HG03378 (cell line): ENCODE results near the gene IL10.
A peak's percentile ranks its signal among the peaks of the same experiment; 100 is the strongest.
"Not testable (repeated sequence)": the region's sequence is repeated elsewhere in the genome, so short reads cannot be mapped to it uniquely, and the experiment has no call there.

Source experiments
- ATAC-seq: cut with Tn5 transposase; IDR thresholded peaks from one replicate; pipeline ENCODE4 v1.9.1; 2021; ENCODE audit warnings: mild to moderate bottlenecking, moderate library complexity; ENCODE audit not compliant: unreplicated experiment

Gene IL10

DNA sequence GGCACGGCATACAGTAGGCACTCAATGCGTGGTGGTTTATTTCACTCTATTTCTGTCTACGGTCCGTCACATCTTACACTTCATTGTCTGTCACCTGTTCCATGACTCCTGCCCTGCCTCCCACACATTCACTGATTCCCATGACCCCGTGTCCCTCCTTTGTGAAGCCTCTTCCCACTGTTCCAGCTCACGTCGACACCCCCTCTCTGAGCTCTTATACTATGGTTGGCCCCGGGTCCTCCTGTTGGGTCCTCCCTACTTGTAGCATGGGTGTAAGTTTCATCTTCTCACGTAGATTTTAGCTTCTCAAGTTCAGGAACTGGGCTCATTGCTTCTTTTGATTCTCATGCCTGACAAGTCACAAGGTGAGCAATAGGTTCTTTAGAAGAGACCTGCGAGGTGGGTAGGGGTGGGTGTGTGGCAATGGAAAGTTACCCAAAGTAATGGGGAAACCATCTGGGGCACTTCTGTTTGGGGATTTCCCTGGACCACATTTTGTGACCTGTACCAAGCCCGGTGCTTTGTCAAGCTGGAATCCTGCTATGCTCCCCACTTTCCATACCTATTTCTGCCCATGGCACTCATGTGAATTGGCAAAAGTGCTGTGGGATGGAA is 22.1 kb upstream of the IL10 start:
- no peak for ATAC-seq

DNA sequence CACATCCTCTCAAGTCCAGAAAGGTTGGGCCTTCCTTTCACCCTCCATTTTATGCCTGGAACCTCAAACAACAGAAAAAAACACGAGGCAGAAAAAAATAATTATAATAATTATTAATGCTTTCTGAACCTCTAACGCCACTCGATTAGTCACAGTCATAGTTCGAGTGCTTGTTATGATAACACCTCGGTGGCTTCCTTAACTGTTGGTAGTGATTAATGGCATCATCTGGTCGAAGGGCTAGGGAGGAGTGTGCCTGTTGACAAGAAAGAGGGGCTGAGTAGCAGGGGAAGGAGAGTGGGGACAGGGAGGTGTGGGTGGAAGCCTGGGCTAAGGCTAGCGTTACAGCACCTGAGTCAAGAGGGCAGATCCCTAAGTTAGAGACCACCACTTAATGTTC is 21.3 kb upstream of the IL10 start:
- ATAC-seq = no peak

DNA sequence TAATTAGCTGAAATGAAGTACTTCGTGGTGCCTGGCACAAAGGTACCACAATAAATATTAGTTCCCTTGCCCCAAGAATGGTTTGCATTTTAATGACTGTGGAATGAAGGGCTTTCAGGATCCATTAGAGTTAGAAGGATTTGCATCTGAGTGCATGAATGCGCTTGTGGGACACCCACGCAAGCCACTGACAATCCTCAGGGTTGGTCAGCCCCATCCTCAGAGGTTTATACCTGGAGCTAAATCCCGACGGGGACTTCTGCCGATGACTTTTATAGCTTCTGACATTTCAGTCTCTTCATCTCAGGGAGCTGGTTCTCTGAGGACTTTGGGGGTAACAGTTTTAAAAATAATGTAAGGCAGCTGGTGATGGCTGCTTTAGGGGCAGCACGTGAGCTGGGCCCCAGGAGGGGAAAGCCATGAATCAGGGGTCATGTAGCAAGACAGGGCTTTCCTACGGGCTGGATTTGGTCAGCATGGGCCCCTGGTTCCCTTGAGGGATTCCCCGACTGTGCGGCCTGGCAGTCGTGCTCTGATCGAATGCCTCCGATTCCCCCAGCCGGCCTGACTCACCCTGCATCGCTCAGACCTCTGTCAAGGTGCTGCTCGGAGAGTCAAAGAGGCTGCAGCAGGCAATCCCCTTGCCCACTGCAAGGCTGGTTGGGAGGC is 20.8 kb upstream of the IL10 start:
- peak; percentile 31 for ATAC-seq

- peak; percentile 33 for ATAC-seq
These were observed 18.4 kb upstream of the IL10 start for GRCh38 chr1:206790502-206791250.

GRCh38 chr1:206788487-206789050 is 16.3 kb upstream of the IL10 start:
- ATAC-seq = no peak

DNA sequence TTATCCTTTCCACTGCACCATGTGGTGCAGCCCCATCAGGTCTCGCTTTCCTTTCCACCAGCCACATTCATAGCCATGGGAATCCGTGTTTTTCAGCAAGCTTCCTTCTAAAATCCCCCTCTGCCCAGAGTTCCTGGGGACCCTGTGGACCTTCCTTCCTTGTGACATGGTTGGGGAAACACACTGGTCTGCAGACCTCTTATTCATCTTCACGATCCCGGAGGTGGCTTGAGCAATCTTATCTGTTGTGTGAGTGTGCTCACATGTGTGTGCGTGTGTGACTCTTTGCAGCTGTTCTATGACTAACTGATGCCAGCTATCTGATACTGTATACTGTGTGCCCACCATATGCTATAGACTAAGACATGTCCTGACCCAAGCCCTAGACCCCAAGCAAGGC is 15.6 kb upstream of the IL10 start:
- ATAC-seq = no peak

DNA sequence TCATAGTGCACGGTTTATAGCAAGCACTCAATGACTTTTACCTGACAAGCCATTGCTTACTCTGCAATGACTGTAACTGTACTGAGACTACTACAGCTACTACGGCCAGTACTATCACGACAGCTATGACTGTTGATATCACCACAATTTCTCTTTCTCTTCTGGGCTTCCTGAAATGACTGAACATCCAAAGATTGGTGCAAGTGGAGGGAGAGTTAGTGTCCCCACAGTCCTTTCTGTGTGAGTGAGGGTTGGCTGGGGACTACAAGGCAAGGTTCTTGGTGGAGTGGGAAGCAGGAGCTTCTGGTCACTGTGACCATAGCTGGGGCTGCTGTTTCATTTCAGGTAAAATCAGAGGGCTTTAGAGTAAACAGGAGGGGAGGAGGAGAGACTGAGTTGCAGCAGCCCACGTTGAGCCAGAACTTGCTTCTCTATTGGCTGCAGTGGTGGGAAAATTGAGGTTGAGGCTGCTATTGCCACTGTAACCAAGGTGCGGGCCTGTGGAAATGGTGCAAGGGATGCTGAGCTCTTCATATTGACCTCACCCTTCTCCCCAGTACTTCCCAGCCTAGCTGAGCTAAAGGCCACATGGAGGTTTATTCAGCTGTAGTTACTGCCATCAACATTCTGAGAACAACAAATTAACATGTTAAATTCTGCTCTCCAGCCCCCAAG is 14.1 kb upstream of the IL10 start:
- no peak for ATAC-seq

- ATAC-seq = no peak
These were observed 13.0 kb upstream of the IL10 start for GRCh38 chr1:206785182-206785765.

GRCh38 chr1:206784471-206784903 is 12.2 kb upstream of the IL10 start:
- peak; percentile 50 for ATAC-seq

- ATAC-seq = no peak
These were observed 11.2 kb upstream of the IL10 start for GRCh38 chr1:206783506-206783905.

- peak; percentile 62 for ATAC-seq
These were observed 10.2 kb upstream of the IL10 start for GRCh38 chr1:206782448-206782847.

DNA sequence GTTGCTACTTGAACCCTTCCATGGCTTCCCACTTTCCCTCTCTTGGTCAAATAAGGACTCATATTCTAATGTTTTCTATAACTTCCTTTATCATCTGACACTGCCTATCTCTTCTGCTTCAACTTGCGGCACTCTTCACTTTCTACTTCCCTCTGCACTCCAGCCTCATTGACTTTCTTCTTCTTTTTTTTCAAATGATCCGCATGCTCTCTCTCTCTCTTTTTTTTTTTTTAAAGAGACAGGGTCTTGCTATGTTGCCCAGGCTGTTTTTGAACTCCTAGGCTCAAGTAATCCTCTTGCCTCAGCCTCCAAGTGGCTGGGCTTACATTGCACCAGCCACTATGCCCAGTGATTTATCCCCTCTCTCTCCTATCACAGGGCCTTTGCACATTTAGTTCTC is 7.3 kb upstream of the IL10 start:
- ATAC-seq = no peak

DNA sequence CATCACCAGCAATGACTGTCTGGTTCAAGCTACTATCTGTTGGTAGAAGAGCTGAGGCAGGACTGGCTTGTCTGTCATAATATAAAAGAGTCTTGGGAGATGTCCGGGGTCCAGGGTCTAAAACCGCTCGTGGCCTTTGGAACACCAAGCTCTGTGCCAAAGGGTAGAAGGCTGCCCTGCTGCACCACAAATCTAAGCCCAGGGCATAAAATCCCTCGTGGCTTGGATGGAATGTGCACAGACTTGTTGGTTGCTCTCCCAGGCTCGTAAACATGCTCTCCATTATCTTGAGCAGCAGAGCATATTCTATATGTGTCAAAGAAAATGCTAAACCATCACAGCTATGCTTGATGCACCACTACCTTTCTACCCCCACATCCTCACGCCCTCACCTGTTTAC is 6.6 kb upstream of the IL10 start:
- not testable (repeated sequence) for ATAC-seq

GRCh38 chr1:206778031-206778430 is 5.7 kb upstream of the IL10 start:
- no peak for ATAC-seq

- no peak for ATAC-seq
These were observed 3.9 kb upstream of the IL10 start for GRCh38 chr1:206776229-206776628.

GRCh38 chr1:206774093-206774492 is 1.8 kb upstream of the IL10 start:
- no peak for ATAC-seq

GRCh38 chr1:206771338-206771692 is 979 bp downstream of the IL10 start:
- ATAC-seq = no peak

- ATAC-seq = peak; percentile 25
These were observed 1.6 kb downstream of the IL10 start, which contains the start of gene IL19 for GRCh38 chr1:206770531-206771337. Gene IL19, plus strand, starts transcription at chr1:206770773. Its CDS starts 65,890 bp downstream, at chr1:206836663.

GRCh38 chr1:206769304-206769731 is 3.0 kb downstream of the IL10 start:
- ATAC-seq = peak; percentile 56
